ENCODE measurements around the gene SBNO1.

GRCh38 chr12:123363390-123363739, 1.3 kb downstream of the SBNO1 start:
- no peak for TF ChIP-seq EZH2 (IDR thresholded peaks at IDR 0.05; ENCODE audit: borderline replicate concordance, low read depth, low read length, poor library complexity, severe bottlenecking)
- TF ChIP-seq CTCF (conservative IDR thresholded peaks at IDR 0.05; ENCODE audit: low read depth, low read length) = no peak

Data from A673 (cell line).